Suprapubic skin (tissue), 4 donors: ENCODE data around the gene SRPK3. TPM values are rescaled to one million over a fixed set of nuclear protein-coding genes. Genes with fewer than 3 reads are reported as not detected.

Experiments used
- DNase-seq, 2 donors: peaks; one replicate each; pipeline ENCODE4 v3.0.0-alpha.2; 2019; ENCODE audit warnings: low spot score in 2 of 2
- H3K27ac ChIP-seq: fragments of 200-600 bp; sonication (generic); one replicate; pipeline ENCODE4 v1.5.1; 2019
- H3K27me3 ChIP-seq: fragments of 200-600 bp; sonication (generic); one replicate; pipeline ENCODE4 v1.5.1; 2019
- H3K36me3 ChIP-seq: fragments of 200-600 bp; sonication (generic); one replicate; pipeline ENCODE4 v1.5.1; 2019
- H3K4me1 ChIP-seq: fragments of 200-600 bp; sonication (generic); one replicate; pipeline ENCODE4 v1.5.1; 2019
- H3K4me3 ChIP-seq: fragments of 200-600 bp; sonication (generic); one replicate; pipeline ENCODE4 v1.5.1; 2019; ENCODE audit warnings: mild to moderate bottlenecking
- H3K9me3 ChIP-seq: fragments of 200-600 bp; sonication (generic); one replicate; pipeline ENCODE4 v1.5.1; 2019
- CTCF ChIP-seq, 2 donors: fragments of 200-600 bp in 1 of 2; fragments of 450-650 bp in 1 of 2; sonication (generic) in 1 of 2; IDR thresholded peaks; one replicate each; pipeline ENCODE4 v1.5.1; 2016 to 2019; ENCODE audit warnings: antibody characterized with exemption in 2 of 2, mild to moderate bottlenecking in 1 of 2, moderate library complexity in 1 of 2
- EP300 ChIP-seq: sonication (generic); formaldehyde crosslinking; IDR thresholded peaks from one replicate; pipeline ENCODE4 v1.6.1; 2017; ENCODE audit warnings: antibody characterized with exemption
- POLR2A ChIP-seq, 2 donors: fragments of 450-650 bp; IDR thresholded peaks; one replicate each; pipeline ENCODE4 v1.6.1; 2017; ENCODE audit warnings: antibody characterized with exemption in 2 of 2, mild to moderate bottlenecking in 2 of 2, moderate library complexity in 2 of 2
- POLR2AphosphoS5 ChIP-seq, 3 donors: sonication (generic); formaldehyde crosslinking; IDR thresholded peaks; one replicate each; pipeline ENCODE4 v1.6.1; 2017; ENCODE audit warnings: antibody characterized with exemption in 3 of 3
- WGBS: methylation state at CpG from one replicate; pipeline ENCODE4 v1.1.5; 2018; 5-methylcytosine and 5-hydroxymethylcytosine counted together
- total RNA-seq, 4 donors: library from RNA; depleted of rRNA; stranded (reverse); fragments of >200 nt; gene quantifications; one replicate each; pipeline ENCODE4 v1.1.0, GENCODE V29; 2016

The SRPK3 gene
- total RNA-seq, 4 donors from 2014 or later, result 0.42 to 3.1 (median 1.2) TPM

- no peak overlapping the region for H3K27ac ChIP-seq
- H3K4me3 ChIP-seq, result no peak overlapping the region
- TF ChIP-seq EP300 (no peak), POLR2AphosphoS5 (IDR thresholded peaks at IDR 0.05) (no peak), POLR2A (IDR thresholded peaks at IDR 0.05) (no peak), CTCF (IDR thresholded peaks at IDR 0.05) (no peak)
- no peaks in the 10 kb centered on the region for H3K27me3 ChIP-seq
- peaks cover 16% of the 10 kb centered on the region for H3K4me1 ChIP-seq
- DNase-seq, result no peak
- no peaks in the 10 kb centered on the region for H3K36me3 ChIP-seq
- 83% methylated on average over 6 of the region's 22 CpGs for WGBS
- H3K9me3 ChIP-seq, result no peaks in the 10 kb centered on the region
These were observed 4.2 kb upstream of the SRPK3 start for GRCh38 chrX:153776611-153777045.

DNA sequence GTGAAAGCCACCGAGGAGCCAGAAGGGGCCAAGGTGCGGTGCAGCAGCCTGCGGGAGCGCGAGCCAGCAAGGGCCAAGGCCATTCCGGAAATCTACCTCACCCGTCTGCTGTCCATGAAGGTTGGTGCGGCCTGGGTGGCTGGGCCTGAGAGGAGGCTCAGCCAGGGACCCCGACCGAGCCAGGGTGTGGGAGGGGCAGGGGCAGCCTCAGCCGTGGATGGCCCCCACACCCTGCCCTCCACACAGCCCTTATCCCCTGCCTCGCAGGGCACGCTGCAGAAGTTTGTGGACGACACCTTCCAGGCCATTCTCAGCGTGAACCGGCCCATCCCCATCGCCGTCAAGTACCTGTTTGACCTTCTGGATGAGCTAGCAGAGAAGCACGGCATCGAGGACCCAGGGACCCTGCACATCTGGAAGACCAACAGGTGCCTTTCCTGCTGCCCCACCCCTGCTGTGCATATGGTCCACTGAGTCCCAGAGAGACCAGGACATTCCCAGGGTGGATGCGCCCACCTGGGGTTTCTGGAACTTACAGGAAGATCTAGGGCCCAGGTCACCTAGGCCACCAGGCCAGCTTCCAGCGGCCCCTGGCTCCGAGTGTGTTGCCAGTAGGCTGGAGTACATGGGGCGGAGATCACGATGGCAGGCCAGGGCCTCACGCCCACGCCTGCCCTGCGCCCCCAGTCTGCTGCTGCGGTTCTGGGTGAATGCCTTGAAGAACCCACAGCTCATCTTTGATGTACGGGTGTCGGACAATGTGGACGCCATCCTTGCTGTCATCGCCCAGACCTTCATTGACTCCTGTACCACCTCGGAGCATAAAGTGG lies 3.4 kb upstream of the SRPK3 start:
- Histone ChIP-seq H3K36me3 (no peaks in the 10 kb centered on the region), H3K9me3 (no peaks in the 10 kb centered on the region), H3K27me3 (no peaks in the 10 kb centered on the region), H3K27ac (no peak overlapping the region), H3K4me1 (peaks cover 24% of the 10 kb centered on the region), H3K4me3 (no peak overlapping the region)
- TF ChIP-seq POLR2A (IDR thresholded peaks at IDR 0.05) (no peak), POLR2AphosphoS5 (IDR thresholded peaks at IDR 0.05) (no peak), CTCF (IDR thresholded peaks at IDR 0.05) (no peak), EP300 (no peak)
- DNase-seq, result no peak
- 86% methylated on average over 27 of the region's 34 CpGs for WGBS

DNA sequence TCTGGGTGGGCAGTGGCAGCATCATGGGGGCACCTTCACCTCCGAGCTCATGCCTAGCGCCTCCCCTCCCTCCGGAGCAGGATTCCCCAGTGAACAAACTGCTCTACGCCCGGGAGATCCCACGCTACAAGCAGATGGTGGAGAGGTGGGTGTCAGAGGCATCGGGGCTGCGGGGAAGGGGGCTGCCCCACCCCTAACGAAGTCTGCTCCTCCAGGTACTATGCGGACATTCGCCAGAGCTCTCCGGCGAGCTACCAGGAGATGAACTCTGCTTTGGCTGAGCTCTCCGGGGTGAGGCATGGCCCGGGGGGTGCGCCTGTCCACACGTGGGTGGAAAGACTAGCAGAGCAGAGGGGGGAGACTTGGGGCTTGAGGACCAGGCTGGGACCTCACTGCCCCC lies 2.7 kb upstream of the SRPK3 start:
- Histone ChIP-seq H3K9me3 (no peaks in the 10 kb centered on the region), H3K27me3 (no peaks in the 10 kb centered on the region), H3K27ac (no peak overlapping the region), H3K4me1 (peaks cover 25% of the 10 kb centered on the region), H3K4me3 (no peak overlapping the region), H3K36me3 (no peaks in the 10 kb centered on the region)
- DNase-seq, result no peak
- TF ChIP-seq POLR2AphosphoS5 (IDR thresholded peaks at IDR 0.05), result no peak
- TF ChIP-seq EP300, result no peak
- TF ChIP-seq CTCF (IDR thresholded peaks at IDR 0.05), result no peak
- TF ChIP-seq POLR2A (IDR thresholded peaks at IDR 0.05), result no peak
- no CpG with 5 or more reads among the region's 17 CpGs for WGBS

GRCh38 chrX:153778684-153779101 lies 2.1 kb upstream of the SRPK3 start:
- no peaks in the 10 kb centered on the region for H3K9me3 ChIP-seq
- no peak overlapping the region for H3K27ac ChIP-seq
- no peak overlapping the region for H3K4me3 ChIP-seq
- peaks cover 25% of the 10 kb centered on the region for H3K4me1 ChIP-seq
- 67% methylated on average over 12 of the region's 16 CpGs for WGBS
- no peaks in the 10 kb centered on the region for H3K27me3 ChIP-seq
- TF ChIP-seq POLR2A (IDR thresholded peaks at IDR 0.05), result no peak
- TF ChIP-seq CTCF (IDR thresholded peaks at IDR 0.05), result no peak
- no peak for TF ChIP-seq EP300
- TF ChIP-seq POLR2AphosphoS5 (IDR thresholded peaks at IDR 0.05), result no peak
- H3K36me3 ChIP-seq, result no peaks in the 10 kb centered on the region
- DNase-seq, result no peak

DNA sequence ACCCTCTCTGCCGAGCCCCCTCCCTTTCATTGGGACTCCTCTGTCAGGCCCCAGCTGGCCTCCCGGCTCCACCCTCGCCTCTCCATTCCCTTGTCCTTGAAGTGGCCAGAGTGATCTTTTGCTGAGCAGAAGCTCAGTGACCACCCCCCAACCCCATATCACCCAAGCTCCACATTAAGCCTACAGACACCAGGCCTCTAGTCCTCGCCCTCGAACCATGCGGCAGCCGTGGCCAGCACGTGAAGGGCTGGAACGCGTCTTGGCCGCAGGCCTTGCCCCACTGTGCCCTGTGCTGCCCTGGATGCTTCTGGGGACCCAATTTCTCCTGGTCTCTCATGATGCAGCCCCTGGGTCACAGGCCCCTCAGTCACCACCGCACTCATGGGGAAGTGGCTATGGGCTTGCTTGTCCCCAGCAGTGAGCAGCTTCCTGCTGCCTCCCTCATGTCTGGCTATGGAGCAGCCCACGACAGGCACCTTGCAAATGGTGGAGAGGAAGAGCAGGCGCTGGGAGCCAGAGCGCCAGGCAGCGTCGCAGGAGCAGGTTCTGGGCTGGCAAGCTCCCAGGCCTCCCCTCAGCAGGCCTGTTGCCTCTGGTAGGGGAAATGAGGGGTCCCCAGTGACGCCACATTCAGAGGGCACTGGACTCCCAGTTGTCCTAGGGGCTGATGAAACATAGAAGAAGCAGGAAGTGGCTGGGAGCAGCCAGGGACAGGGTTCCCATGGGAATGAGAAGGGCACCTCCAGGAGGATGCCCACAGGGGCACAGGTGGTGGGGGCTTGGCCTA lies 757 bp upstream of the SRPK3 start:
- H3K9me3 ChIP-seq, result no peaks in the 10 kb centered on the region
- TF ChIP-seq EP300, result no peak
- no peak for TF ChIP-seq POLR2AphosphoS5 (IDR thresholded peaks at IDR 0.05)
- DNase-seq, result no peak
- H3K4me3 ChIP-seq, result no peak overlapping the region
- no peak overlapping the region for H3K27ac ChIP-seq
- WGBS, result 77% methylated on average over 17 of the region's 18 CpGs
- peaks cover 25% of the 10 kb centered on the region for H3K4me1 ChIP-seq
- H3K36me3 ChIP-seq, result peaks cover 2% of the 10 kb centered on the region
- H3K27me3 ChIP-seq, result no peaks in the 10 kb centered on the region
